H9 (cell line): ENCODE data around the gene BCAS3. TPM values are rescaled to one million over a fixed set of nuclear protein-coding genes. Genes with fewer than 3 reads are reported as not detected.
A peak's percentile ranks its signal among the peaks of the same experiment; 100 is the strongest.

Experiments
- DNase-seq: peaks from one replicate; pipeline ENCODE4 v3.0.0-alpha.2; 2017
- H2AFZ ChIP-seq: one replicate; pipeline ENCODE4 v1.6.1; 2013; ENCODE audit warnings: mild to moderate bottlenecking, low read length, control low read depth, moderate library complexity
- H2AK5ac ChIP-seq: 2 replicates; pipeline ENCODE4 v1.6.1; 2013; ENCODE audit warnings: low read length, control low read depth, mixed read lengths; ENCODE audit not compliant: insufficient read length
- H2BK120ac ChIP-seq: one replicate; pipeline ENCODE4 v1.6.1; 2013; ENCODE audit warnings: low read depth, mild to moderate bottlenecking, low read length, control low read depth, inconsistent platforms; ENCODE audit not compliant: poor library complexity, severe bottlenecking
- H2BK12ac ChIP-seq: 2 replicates; pipeline ENCODE4 v1.6.1; 2013; ENCODE audit warnings: low read length, control low read depth, mixed read lengths, low read depth; ENCODE audit not compliant: insufficient read length
- H2BK15ac ChIP-seq: 2 replicates; pipeline ENCODE4 v1.6.1; 2013; ENCODE audit warnings: low read depth, low read length, control low read depth
- H2BK20ac ChIP-seq: one replicate; pipeline ENCODE4 v1.6.1; 2013; ENCODE audit warnings: low read depth, mild to moderate bottlenecking, low read length, control low read depth, inconsistent platforms; ENCODE audit not compliant: poor library complexity, severe bottlenecking
- H2BK5ac ChIP-seq: 2 replicates; pipeline ENCODE4 v1.6.1; 2013; ENCODE audit warnings: low read length, control low read depth, mixed read lengths; ENCODE audit not compliant: insufficient read length
- H3K14ac ChIP-seq: 2 replicates; pipeline ENCODE4 v1.6.1; 2013; ENCODE audit warnings: low read length, control low read depth; ENCODE audit not compliant: insufficient read depth
- H3K18ac ChIP-seq: 2 replicates; pipeline ENCODE4 v1.6.1; 2013; ENCODE audit warnings: low read depth, mild to moderate bottlenecking, mixed read lengths, low read length, control low read depth; ENCODE audit not compliant: insufficient read length
- H3K23ac ChIP-seq: 2 replicates; pipeline ENCODE4 v1.6.1; 2013; ENCODE audit warnings: low read length, control low read depth, mixed read lengths, low read depth; ENCODE audit not compliant: insufficient read length
- H3K23me2 ChIP-seq: 2 replicates; pipeline ENCODE4 v1.6.1; 2013; ENCODE audit warnings: low read depth, mild to moderate bottlenecking, mixed read lengths, low read length, control low read depth; ENCODE audit not compliant: insufficient read length, poor library complexity, severe bottlenecking
- H3K27ac ChIP-seq: 2 replicates; pipeline ENCODE4 v1.5.1; 2013; ENCODE audit warnings: low read length, control low read depth, mixed read lengths, low read depth; ENCODE audit not compliant: insufficient read length
- H3K27me3 ChIP-seq: 2 replicates; pipeline ENCODE4 v1.6.1; 2013; ENCODE audit warnings: low read length, control low read depth, inconsistent platforms; ENCODE audit not compliant: insufficient read depth
- H3K4ac ChIP-seq: 2 replicates; pipeline ENCODE4 v1.6.1; 2013; ENCODE audit warnings: low read depth, mild to moderate bottlenecking, control low read depth, inconsistent platforms, low read length, moderate library complexity
- H3K4me1 ChIP-seq: 2 replicates; pipeline ENCODE4 v1.6.1; 2013; ENCODE audit warnings: low read length, control low read depth, inconsistent platforms; ENCODE audit not compliant: insufficient read depth
- H3K4me2 ChIP-seq: 2 replicates; pipeline ENCODE4 v1.6.1; 2013; ENCODE audit warnings: low read length, control low read depth, mixed read lengths; ENCODE audit not compliant: insufficient read length, insufficient read depth
- H3K56ac ChIP-seq: 2 replicates; pipeline ENCODE4 v1.6.1; 2013; ENCODE audit warnings: low read depth, mild to moderate bottlenecking, mixed read lengths, low read length, control low read depth; ENCODE audit not compliant: insufficient read length
- H3K79me1 ChIP-seq: 2 replicates; pipeline ENCODE4 v1.6.1; 2013; ENCODE audit warnings: low read depth, mild to moderate bottlenecking, moderate library complexity, low read length, control low read depth, inconsistent platforms; ENCODE audit not compliant: insufficient read depth, poor library complexity, severe bottlenecking
- H3K79me2 ChIP-seq: 2 replicates; pipeline ENCODE4 v1.6.1; 2013; ENCODE audit warnings: low read length, control low read depth, inconsistent platforms; ENCODE audit not compliant: insufficient read depth
- H3K9ac ChIP-seq: 2 replicates; pipeline ENCODE4 v1.6.1; 2013; ENCODE audit warnings: low read length, control low read depth, mixed read lengths; ENCODE audit not compliant: insufficient read length; ENCODE audit errors: extremely low read depth
- H3K9me3 ChIP-seq: one replicate; pipeline ENCODE4 v1.6.1; 2013; ENCODE audit warnings: low read depth, low read length, inconsistent platforms; ENCODE audit not compliant: control insufficient read depth
- H3T11ph ChIP-seq: one replicate; pipeline ENCODE4 v1.6.1; 2013; ENCODE audit warnings: mild to moderate bottlenecking, low read length, control low read depth, inconsistent platforms
- H4K20me1 ChIP-seq: one replicate; pipeline ENCODE4 v1.6.1; 2013; ENCODE audit not compliant: control insufficient read depth, insufficient read length, insufficient read depth
- H4K5ac ChIP-seq: 2 replicates; pipeline ENCODE4 v1.6.1; 2013; ENCODE audit warnings: low read depth, mild to moderate bottlenecking, mixed read lengths, low read length, control low read depth; ENCODE audit not compliant: insufficient read length
- H4K8ac ChIP-seq: replicated peaks from 2 replicates; pipeline ENCODE4 v1.6.1; 2013; ENCODE audit warnings: low read length, control low read depth, mixed read lengths, low read depth; ENCODE audit not compliant: insufficient read length
- H4K91ac ChIP-seq: 2 replicates; pipeline ENCODE4 v1.6.1; 2013; ENCODE audit warnings: low read depth, mild to moderate bottlenecking, moderate library complexity, mixed read lengths, low read length, control low read depth; ENCODE audit not compliant: insufficient read length
- H3K27ac Mint-ChIP-seq, 3 experiments: 2 replicates in 2 of 3; 3 replicates in 1 of 3; pipeline ENCODE4 v1.8.0; 2020 to 2021; ENCODE audit warnings: mixed read lengths in 3 of 3, mild to moderate bottlenecking in 1 of 3, moderate library complexity in 1 of 3
- H3K27me3 Mint-ChIP-seq: 2 replicates; pipeline ENCODE4 v1.8.0; 2021; ENCODE audit warnings: low read depth, mild to moderate bottlenecking, moderate library complexity, mixed read lengths
- H3K36me3 Mint-ChIP-seq, 3 experiments: 2 replicates in 2 of 3; 3 replicates in 1 of 3; pipeline ENCODE4 v1.8.0; 2020 to 2021; ENCODE audit warnings: low read depth in 3 of 3, mixed read lengths in 3 of 3; ENCODE audit not compliant: insufficient read depth in 1 of 3
- H3K4me1 Mint-ChIP-seq, 2 experiments: 2 replicates each; pipeline ENCODE4 v1.8.0; 2020; ENCODE audit warnings: mixed read lengths in 2 of 2
- H3K4me3 Mint-ChIP-seq, 2 experiments: 2 replicates in 1 of 2; 3 replicates in 1 of 2; pipeline ENCODE4 v1.8.0; 2020 to 2021; ENCODE audit warnings: mild to moderate bottlenecking in 2 of 2, mixed read lengths in 2 of 2, moderate library complexity in 1 of 2
- H3K9me3 Mint-ChIP-seq, 2 experiments: 2 replicates in 1 of 2; 3 replicates in 1 of 2; pipeline ENCODE4 v1.8.0; 2020; ENCODE audit warnings: mild to moderate bottlenecking in 2 of 2, mixed read lengths in 2 of 2, moderate library complexity in 1 of 2
- CTCF ChIP-seq: fragments of 200-600 bp; sonication (generic); conservative IDR thresholded peaks from 3 replicates; pipeline ENCODE4 v1.8.0; 2021; ENCODE audit warnings: antibody characterized with exemption, mild to moderate bottlenecking
- WGBS: extraction: QIAGEN DNeasy Blood & Tissue Kit; methylation state at CpG from one replicate; pipeline ENCODE4 v1.1.7; 2013; ENCODE audit warnings: missing lambda C conversion rate, low lambda C conversion rate, mixed read lengths; ENCODE audit not compliant: insufficient read length; ENCODE audit errors: extremely low coverage; 5-methylcytosine and 5-hydroxymethylcytosine counted together
- total RNA-seq: library from RNA; stranded (reverse); gene quantifications from 2 replicates; pipeline ENCODE4 v1.2.1, GENCODE V29; 2021

Gene BCAS3
- total RNA-seq, 1 experiment from 2014 or later: 22.4 TPM

GRCh38 chr17:61412143-61412859 lies 734.6 kb downstream of the BCAS3 start:
- Mint-ChIP-seq H3K4me3 (peak overlapping the region; percentile 69 to 82; a peak in 4 of 5 replicates), H3K9me3 (no peaks in the 10 kb centered on the region), H3K27ac (no peak overlapping the region), H3K4me1 (peaks cover 20 to 24% of the 10 kb centered on the region in 2 experiments), H3K36me3 (no peaks in the 10 kb centered on the region; a peak in 1 of 7 replicates), H3K27me3 (peaks cover 84% of the 10 kb centered on the region)
- TF ChIP-seq CTCF: peak; percentile 100
- Histone ChIP-seq H4K20me1 (no peaks in the 10 kb centered on the region), H3K27me3 (peaks cover 52% of the 10 kb centered on the region), H3K4me2 (peak overlapping the region; percentile 55), H3K9ac (peak overlapping the region; percentile 9), H4K8ac (no peak overlapping the region), H2AK5ac (no peak overlapping the region), H2BK120ac (no peak overlapping the region), H3K14ac (no peak overlapping the region), H2BK20ac (no peak overlapping the region), H2AFZ (no peak overlapping the region), H3K79me1 (no peaks in the 10 kb centered on the region), H3K23me2 (peaks cover 16% of the 10 kb centered on the region), H3K4me1 (peaks cover 2% of the 10 kb centered on the region; the same call in 1 of the 2 replicates), H4K91ac (no peak overlapping the region), H3K23ac (no peak overlapping the region), H3K4ac (no peak overlapping the region), H3K79me2 (no peaks in the 10 kb centered on the region), H4K5ac (no peak overlapping the region), H3K56ac (no peak overlapping the region), H2BK15ac (no peak overlapping the region), H2BK5ac (no peak overlapping the region), H3T11ph (no peak overlapping the region), H2BK12ac (no peak overlapping the region), H3K18ac (no peak overlapping the region), H3K9me3 (no peaks in the 10 kb centered on the region), H3K27ac (no peak overlapping the region)
- WGBS: no CpG with 5 or more reads among the region's 69 CpGs
- DNase-seq: peak; percentile 89
